Renal cortical epithelial cell (primary cell): Measurements from ENCODE around the gene AHNAK. TPM values are rescaled to one million over a fixed set of nuclear protein-coding genes. Genes with fewer than 3 reads are reported as not detected.
"Not testable (repeated sequence)": the region's sequence is repeated elsewhere in the genome, so short reads cannot be mapped to it uniquely, and the experiment has no call there.

Source experiments
- DNase-seq: peaks from one replicate; pipeline ENCODE4 v3.0.0-alpha.2; 2011; ENCODE audit warnings: low read depth
- total RNA-seq: library from RNA; depleted of rRNA; stranded (reverse); fragments of >200 nt; gene quantifications from 2 replicates; pipeline ENCODE4 v1.2.3, GENCODE V29; 2014

AHNAK gene
- total RNA-seq, 1 donor from 2014 or later, result 1,601 TPM

GRCh38 chr11:62572431-62572830 is 25.8 kb upstream of the AHNAK start:
- no peak for DNase-seq

GRCh38 chr11:62571493-62571892 is 24.9 kb upstream of the AHNAK start:
- not testable (repeated sequence) for DNase-seq

GRCh38 chr11:62570903-62571302 is 24.3 kb upstream of the AHNAK start:
- DNase-seq, result not testable (repeated sequence)

GRCh38 chr11:62569611-62570010 is 23.0 kb upstream of the AHNAK start:
- DNase-seq, result no peak

GRCh38 chr11:62567018-62567633 is 20.5 kb upstream of the AHNAK start:
- DNase-seq, result no peak

GRCh38 chr11:62566247-62566646 is 19.6 kb upstream of the AHNAK start:
- no peak for DNase-seq

- no peak for DNase-seq
These were observed 18.6 kb upstream of the AHNAK start for GRCh38 chr11:62565100-62565802.

GRCh38 chr11:62561677-62562230 is 15.1 kb upstream of the AHNAK start:
- DNase-seq, result not testable (repeated sequence)

GRCh38 chr11:62560566-62561103 is 14.0 kb upstream of the AHNAK start:
- DNase-seq, result peak; percentile 97

GRCh38 chr11:62559626-62560025 is 13.0 kb upstream of the AHNAK start:
- DNase-seq, result not testable (repeated sequence)

GRCh38 chr11:62559204-62559603 is 12.6 kb upstream of the AHNAK start:
- DNase-seq, result no peak

- DNase-seq, result no peak
These were observed 12.1 kb upstream of the AHNAK start for GRCh38 chr11:62558669-62559068.

- DNase-seq, result no peak
These were observed 10.4 kb upstream of the AHNAK start for GRCh38 chr11:62556875-62557631.

GRCh38 chr11:62556108-62556874 is 9.7 kb upstream of the AHNAK start:
- DNase-seq, result peak; percentile 95

GRCh38 chr11:62555464-62556107 is 9.0 kb upstream of the AHNAK start:
- DNase-seq, result peak; percentile 54

GRCh38 chr11:62554387-62555167 is 8.0 kb upstream of the AHNAK start:
- DNase-seq, result no peak

- peak; percentile 88 for DNase-seq
These were observed 7.3 kb upstream of the AHNAK start for GRCh38 chr11:62553839-62554361.

- peak; percentile 98 for DNase-seq
These were observed 6.7 kb upstream of the AHNAK start for GRCh38 chr11:62553080-62553838.

- no peak for DNase-seq
These were observed 6.0 kb upstream of the AHNAK start for GRCh38 chr11:62552485-62553079.
